GF-D8 (cell line): ENCODE results near the gene KY.
"Not testable (repeated sequence)": the region's sequence is repeated elsewhere in the genome, so short reads cannot be mapped to it uniquely, and the experiment has no call there.

ENCODE experiments used
- DNase-seq: peaks from one replicate; lab custom pipeline; 2025; lab: John Stamatoyannopoulos, UW

KY gene

GRCh38 chr3:134601539-134602439, 49.0 kb downstream of the KY start:
- peak; percentile 20 for DNase-seq

GRCh38 chr3:134600685-134601463, 49.9 kb downstream of the KY start:
- DNase-seq, result peak; percentile 54

- DNase-seq, result peak; percentile 35
Observed at GRCh38 chr3:134600206-134600605, 50.6 kb downstream of the KY start.

- no peak for DNase-seq
Observed at GRCh38 chr3:134598763-134599545, 51.9 kb downstream of the KY start.

- DNase-seq, result no peak
Observed at GRCh38 chr3:134597390-134597970, 53.3 kb downstream of the KY start.

GRCh38 chr3:134594986-134595385, 55.8 kb downstream of the KY start:
- DNase-seq, result not testable (repeated sequence)

- no peak for DNase-seq
Observed at GRCh38 chr3:134594331-134594741, 56.5 kb downstream of the KY start.

GRCh38 chr3:134592806-134593205, 58.0 kb downstream of the KY start:
- DNase-seq, result no peak

GRCh38 chr3:134590766-134591165, 60.1 kb downstream of the KY start:
- no peak for DNase-seq

- DNase-seq, result no peak
Observed at GRCh38 chr3:134579141-134579665, 71.6 kb downstream of the KY start.

GRCh38 chr3:134576831-134577230, 74.0 kb downstream of the KY start:
- DNase-seq, result no peak

GRCh38 chr3:134576426-134576825, 74.4 kb downstream of the KY start:
- DNase-seq, result no peak

GRCh38 chr3:134569899-134570298, 80.9 kb downstream of the KY start:
- DNase-seq, result not testable (repeated sequence)

GRCh38 chr3:134568790-134569189, 82.0 kb downstream of the KY start:
- no peak for DNase-seq

- DNase-seq, result peak; percentile 52
Observed at GRCh38 chr3:134567605-134568004, 83.2 kb downstream of the KY start.

GRCh38 chr3:134564991-134565390, 85.8 kb downstream of the KY start:
- no peak for DNase-seq

- DNase-seq, result no peak
Observed at GRCh38 chr3:134563601-134564000, 87.2 kb downstream of the KY start.

- no peak for DNase-seq
Observed at GRCh38 chr3:134562055-134562454, 88.8 kb downstream of the KY start.

GRCh38 chr3:134559591-134559990, 91.2 kb downstream of the KY start:
- DNase-seq, result no peak
